NCI-H748 (cell line): ENCODE results near the gene SLC25A12.
"Not testable (repeated sequence)": the region's sequence is repeated elsewhere in the genome, so short reads cannot be mapped to it uniquely, and the experiment has no call there.

Experiments used
- DNase-seq: peaks from one replicate; lab custom pipeline; 2025; ENCODE audit not compliant: unreplicated experiment; lab: John Stamatoyannopoulos, UW

Gene SLC25A12, protein sequence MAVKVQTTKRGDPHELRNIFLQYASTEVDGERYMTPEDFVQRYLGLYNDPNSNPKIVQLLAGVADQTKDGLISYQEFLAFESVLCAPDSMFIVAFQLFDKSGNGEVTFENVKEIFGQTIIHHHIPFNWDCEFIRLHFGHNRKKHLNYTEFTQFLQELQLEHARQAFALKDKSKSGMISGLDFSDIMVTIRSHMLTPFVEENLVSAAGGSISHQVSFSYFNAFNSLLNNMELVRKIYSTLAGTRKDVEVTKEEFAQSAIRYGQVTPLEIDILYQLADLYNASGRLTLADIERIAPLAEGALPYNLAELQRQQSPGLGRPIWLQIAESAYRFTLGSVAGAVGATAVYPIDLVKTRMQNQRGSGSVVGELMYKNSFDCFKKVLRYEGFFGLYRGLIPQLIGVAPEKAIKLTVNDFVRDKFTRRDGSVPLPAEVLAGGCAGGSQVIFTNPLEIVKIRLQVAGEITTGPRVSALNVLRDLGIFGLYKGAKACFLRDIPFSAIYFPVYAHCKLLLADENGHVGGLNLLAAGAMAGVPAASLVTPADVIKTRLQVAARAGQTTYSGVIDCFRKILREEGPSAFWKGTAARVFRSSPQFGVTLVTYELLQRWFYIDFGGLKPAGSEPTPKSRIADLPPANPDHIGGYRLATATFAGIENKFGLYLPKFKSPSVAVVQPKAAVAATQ

DNA sequence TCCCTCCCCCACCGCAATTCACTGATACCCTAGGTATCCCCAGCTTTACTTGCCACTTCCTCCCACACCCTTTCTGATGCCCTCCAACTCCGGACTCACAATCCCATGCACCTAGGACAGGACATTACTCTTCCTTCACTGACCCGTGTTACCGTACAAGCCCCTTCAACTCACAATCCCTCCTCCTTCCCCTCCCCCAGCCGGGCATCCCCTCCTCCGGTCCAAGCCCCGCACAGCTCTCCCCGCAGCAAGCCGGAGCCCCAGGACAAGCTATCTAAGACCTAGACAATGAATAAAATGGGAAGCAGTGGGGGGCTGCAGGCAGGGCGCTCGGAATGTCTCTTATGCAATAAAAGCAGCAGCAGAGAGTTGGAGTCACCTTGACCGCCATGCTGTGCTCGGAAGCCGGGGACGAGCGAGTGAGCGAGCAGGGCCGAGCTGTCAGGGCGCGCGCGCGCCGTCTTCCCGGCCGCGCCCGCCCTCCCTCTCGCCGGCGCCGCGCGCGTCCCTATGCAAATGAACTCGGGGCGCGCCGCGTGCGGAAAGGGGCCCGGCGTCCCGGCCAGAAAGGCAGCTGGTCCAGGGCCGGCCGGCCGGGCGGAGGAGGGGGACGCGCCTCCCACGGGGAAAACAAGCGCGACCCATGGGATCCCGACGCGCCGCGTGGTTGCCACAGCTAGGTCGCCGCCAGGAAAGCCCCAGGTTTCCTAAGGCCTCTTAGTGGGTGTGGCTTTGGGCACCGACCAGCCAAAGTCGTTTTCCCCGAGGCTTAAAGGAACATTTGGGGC is at the start of gene SLC25A12:
SLC25A12 (minus strand) TSS at position 421 of the 788 bp plus-strand sequence; CDS start at position 391, 30 bp downstream.
- DNase-seq, result peak; percentile 91

DNA sequence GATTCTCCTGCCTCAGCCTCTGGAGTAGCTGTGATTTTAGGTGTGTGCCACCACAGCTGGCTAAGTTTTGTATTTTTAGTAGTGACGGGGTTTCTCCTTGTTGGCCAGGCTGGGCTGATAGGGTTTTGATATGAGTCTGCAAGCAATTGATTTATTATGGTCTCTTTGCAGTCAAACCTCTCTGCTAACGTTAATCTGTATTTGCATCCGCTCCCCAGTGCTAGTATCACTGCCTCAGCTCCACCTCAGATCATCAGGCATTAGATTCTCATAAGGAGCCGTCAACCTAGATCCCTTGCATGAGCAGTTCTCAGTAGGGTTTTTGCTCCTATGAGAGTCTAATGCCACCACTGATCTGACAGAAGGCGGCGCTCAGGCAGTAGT is 47.3 kb upstream of the SLC25A12 start:
- no peak for DNase-seq

DNA sequence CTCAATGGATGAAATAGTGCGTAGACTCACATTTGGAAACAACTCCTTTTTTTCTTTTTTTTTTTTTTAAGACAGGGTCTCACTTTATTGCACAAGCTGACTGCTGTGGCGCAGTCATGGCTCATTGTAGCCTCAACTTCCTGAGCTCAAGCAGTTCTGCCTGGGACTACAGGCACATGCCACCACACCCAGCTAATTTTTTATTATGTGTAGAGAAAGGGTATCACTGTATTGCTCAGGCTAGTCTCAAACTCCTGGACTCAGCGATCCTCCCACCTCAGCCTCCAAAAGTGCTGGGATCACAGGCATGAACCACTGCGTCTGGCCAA is 45.7 kb upstream of the SLC25A12 start:
- no peak for DNase-seq

DNA sequence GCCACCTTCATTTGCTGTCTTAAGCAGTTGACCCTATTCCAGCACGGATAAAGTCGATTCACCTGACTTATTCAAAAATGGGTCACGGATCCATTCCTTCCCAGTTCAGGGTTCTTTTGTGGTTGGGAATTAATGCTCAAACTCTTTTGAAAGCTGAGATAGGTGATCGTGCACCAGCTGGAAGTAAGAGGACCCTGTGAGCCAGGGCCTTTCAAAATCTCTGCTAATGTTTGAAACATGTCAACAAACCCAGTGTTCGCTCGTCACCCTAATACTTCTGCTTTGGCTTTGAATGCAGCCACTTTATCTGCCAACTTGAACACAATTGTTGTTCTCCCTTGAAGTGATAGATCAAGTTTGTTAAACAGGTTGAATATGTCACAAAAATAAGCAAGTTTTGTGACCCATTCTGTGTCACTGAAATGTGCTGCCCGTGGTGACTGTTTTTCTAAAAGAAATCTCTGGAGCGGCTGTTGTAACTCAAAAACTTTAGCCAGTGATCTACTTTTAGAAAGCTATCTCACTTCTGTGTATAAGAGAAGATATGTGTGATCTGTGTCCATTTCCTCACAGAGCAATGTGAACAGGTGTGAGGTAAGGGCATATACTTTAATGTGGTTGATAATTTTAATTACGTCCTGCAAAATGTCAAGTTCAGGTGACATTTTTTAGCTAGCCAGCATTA is 45.2 kb upstream of the SLC25A12 start:
- DNase-seq, result no peak

DNA sequence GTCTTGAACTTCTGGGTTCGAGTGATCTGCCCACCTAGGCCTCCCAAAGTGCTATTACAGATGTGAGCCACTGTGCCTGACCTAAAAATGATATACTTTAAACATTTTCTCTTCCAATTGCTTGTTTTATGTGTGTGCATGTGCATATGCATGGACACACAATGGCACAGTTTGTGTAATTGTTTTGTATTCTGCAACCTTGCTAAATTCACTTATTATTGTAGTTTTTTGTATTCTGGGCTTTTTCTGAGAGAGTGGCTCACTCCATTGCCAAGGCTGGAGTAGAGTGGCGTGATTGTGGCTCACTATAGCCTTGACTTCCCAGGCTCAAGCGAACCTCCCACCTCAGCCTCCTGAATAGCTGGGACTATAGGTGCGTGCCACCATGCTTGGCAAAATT is 36.3 kb upstream of the SLC25A12 start:
- DNase-seq, result no peak

DNA sequence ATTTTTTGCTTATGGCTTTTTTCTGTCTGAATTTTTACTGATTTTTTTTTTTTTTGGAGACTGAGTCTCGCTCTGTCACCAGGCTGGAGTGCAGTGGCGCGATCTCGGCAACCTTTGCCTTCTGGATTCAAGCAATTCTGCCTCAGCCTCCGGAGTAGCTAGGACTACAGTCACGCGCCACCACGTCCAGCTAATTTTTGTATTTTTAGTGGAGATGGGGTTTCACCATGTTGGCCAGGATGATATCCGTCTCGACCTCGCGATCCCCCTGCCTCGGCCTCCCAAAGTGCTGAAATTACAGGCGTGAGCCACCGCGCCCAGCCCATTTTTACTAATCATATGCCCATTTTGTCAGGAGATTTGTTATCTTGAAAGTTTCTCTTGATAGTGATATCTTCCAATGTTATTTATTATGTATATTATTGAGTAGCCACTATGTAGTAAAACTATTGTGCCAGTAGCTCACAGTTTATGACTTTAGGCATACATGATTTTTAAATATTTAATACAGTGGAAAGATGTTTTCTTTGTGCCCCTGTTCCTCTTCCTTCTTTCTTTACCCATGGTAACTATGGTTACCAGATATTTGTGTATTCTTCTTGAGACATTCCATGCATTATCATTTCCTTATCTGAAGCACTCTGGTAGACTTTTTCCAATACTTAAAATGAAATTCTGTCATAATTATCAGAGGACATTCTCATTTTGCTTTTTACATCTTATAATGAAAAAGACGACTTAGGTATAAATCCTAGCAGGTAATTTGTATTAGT is 30.3 kb upstream of the SLC25A12 start:
- DNase-seq, result no peak

GRCh38 chr2:171923206-171923605 is 29.2 kb upstream of the SLC25A12 start:
- DNase-seq, result peak; percentile 29

DNA sequence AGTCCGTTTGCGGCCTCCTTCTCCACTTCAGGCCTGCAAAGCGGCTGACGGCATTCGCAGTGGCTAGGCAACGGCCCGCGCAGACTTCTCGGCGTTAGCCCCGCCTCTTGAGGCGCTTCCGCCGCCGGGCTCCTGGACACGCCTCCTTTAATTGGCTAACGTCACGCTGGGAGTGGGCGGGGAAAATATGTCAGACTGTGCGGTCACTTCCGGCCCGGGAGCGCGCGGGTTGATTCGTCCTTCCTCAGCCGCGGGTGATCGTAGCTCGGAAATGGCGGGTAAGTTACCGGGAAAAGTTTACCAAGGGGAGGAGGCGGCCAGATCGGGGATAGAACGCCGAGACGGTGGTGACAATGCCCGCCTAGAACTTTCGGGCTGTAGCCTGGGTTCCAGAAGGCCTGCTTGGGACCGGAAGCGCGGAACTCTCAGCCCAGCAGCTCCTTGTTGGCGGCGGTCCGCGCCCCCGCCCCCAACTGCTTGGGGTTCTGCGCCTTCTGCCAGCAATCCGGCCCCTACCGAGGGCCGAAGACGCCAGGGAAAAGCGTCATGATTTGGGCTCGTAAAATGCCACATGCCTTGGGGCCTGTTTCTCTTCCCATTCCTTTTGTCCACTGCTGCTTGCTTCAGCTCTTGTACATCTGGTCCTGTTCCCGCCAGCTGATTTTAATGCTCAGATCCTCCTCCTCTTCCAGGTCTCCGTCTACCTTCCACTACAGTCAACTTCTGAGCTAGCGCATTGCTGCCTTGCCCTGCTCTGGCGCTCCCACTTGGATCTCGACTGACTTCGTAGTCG is 28.4 kb upstream of the SLC25A12 start, which contains the start of gene HAT1:
HAT1 (plus strand) TSS at position 232 of the 793 bp plus-strand sequence; CDS start at position 272, 40 bp downstream.
- peak; percentile 98 for DNase-seq

DNA sequence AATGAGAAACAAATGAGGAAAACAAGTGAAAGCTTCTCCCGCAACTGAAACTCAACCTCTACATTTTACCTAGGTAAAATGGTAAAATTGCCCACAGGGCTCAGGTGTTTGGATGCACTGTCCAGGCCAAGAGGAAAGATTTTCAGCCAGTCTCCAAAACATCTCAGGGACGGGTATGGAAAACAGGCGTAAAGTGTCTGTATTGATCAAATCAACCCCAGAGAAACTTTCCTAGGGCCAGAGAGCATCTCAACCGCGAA is 27.9 kb upstream of the SLC25A12 start:
- no peak for DNase-seq

GRCh38 chr2:171919453-171919852 is 25.4 kb upstream of the SLC25A12 start:
- no peak for DNase-seq

DNA sequence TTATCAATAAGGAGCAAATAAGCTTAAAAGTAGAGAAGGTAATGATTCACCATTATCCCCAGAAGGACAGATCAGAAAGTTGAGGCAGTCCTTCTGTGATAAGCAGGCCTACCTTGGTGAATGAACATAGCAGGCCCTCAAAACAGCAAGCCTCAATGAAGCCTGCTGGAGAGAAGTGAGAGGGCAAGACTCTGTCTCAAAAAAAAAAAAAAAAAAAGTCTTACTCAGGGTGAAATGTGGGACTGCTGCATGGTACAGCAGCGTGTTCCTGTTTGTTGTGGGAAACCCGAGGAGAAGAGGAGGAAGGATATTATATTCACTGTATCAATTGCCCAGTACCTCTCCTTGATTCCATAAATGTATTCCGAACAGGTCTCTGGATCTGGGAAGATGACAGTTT is 19.5 kb upstream of the SLC25A12 start:
- no peak for DNase-seq

- DNase-seq, result no peak
These were observed 16.4 kb upstream of the SLC25A12 start for GRCh38 chr2:171910494-171910893.

DNA sequence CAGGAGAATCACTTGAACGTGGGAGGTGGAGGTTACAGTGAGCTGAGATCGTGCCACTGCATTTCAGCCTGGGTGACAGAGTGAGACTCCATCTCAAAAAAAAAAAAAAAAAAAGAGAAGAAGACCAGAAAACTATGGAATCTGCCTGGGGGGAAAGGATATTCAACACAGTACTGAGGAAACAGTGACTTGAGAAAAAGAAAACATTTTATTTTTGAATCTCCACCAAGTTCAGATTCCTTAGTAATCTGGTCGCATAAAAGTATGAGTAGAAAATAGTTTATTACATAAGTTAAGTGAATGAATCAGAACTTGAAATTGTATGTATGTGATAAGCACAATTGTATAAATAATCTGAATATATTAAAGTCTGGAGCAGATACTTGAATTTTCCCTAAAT is 15.2 kb upstream of the SLC25A12 start:
- no peak for DNase-seq

DNA sequence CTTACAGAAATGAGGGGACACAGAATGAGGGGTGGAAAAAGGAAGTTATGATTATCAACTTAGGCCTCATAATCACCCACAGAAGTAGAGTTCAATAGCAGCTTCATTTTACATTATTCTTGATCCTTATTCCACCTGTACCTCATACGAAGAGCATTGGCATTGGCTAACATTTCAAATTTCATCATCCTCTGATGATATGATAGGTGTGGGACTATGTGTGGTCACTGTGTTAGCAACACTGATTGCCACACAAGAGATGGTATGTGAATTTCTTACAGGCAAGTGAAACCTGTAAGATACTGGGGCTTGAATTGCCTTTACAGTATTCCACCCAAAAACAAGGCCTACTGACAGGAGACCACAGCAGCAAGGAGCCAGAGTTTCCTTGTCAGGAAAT is 14.2 kb upstream of the SLC25A12 start:
- DNase-seq, result no peak

DNA sequence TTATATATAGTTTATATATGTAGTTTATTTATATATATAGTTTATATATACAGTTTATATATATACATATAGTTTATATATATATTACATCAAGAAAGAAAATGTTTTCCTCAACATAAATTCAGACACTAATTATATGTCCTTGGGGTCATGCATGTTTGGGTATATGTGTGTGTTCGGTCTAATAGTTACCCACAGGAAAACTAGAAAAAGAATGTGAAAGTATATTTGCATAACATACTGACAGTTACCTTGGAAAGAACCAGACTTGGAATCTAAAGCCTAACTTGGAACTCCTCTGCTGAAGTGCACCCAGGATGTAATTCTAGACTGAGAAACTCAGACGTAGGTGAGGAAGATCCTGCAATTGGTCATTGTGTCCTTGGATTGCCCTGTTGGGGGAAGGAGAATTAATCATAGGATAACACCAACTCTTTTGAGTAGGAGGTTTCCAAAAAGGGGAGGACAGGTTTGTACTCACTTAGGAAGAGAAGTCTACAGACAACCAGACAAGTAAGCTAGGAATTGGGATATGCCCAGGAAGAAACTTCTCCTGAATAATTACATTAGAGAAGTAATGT is 8.9 kb upstream of the SLC25A12 start:
- DNase-seq, result no peak

DNA sequence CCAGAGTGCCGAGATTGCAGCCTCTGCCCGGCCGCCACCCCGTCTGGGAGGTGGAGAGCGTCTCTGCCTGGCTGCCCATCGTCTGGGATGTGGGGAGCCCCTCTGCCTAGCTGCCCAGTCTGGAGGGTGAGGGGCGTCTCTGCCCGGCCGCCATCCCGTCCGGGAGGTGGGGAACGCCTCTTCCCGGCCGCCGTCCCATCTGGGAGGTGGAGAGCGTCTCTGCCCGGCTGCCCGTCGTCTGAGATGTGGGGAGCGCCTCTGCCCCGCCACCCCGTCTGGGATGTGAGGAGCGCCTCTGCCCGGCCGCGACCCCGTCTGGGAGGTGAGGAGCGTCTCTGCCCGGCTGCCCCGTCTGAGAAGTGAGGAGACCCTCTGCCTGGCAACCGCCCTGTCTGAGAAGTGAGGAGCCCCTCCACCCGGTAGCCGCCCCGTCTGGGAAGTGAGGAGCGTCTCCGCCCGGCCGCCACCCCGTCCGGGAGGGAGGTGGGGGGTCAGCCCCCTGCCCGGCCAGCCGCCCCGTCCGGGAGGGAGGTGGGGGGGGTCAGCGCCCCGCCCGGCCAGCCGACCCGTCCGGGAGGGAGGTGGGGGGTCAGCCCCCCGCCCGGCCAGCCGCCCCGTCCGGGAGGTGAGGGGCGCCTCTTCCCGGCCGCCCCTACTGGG is 5.7 kb upstream of the SLC25A12 start:
- not testable (repeated sequence) for DNase-seq

- DNase-seq, result no peak
These were observed 1.7 kb upstream of the SLC25A12 start for GRCh38 chr2:171895786-171896185.

GRCh38 chr2:171894612-171894947 is 536 bp upstream of the SLC25A12 start:
- no peak for DNase-seq

DNA sequence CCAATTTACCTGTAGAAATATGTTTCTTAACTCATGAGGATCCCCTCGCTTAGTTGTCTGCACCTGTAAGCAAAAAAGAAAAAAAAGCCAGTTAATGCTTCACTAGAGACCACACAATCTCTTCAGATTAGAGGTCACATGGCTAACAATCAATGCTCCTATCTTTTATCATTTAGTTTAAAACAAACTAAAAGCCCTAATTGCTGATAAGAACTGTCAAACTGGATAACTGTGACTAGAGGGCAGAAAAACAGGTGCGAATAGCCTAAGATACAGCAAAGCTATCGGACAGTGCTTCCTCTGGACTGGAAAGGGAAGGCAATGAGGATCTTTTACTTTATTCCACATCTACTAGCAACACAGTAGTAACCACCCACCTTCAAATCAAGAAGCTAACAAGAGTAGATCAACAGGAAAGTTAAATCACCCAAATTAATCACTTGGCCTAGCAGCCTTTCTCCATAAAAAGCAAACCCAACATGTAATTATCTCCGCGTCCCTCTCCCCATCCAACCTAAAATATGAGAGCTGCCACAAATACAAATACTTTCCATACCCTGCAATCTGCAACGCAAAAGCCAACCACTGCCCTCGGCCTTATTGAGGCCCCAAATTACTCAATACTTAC is 734 bp downstream of the SLC25A12 start:
- peak; percentile 50 for DNase-seq
